Measurements from ENCODE around the gene RAPH1. TPM values are rescaled to one million over a fixed set of nuclear protein-coding genes. Genes with fewer than 3 reads are reported as not detected.
"Not testable (repeated sequence)": the region's sequence is repeated elsewhere in the genome, so short reads cannot be mapped to it uniquely, and the experiment has no call there.

RAPH1 gene
- total and polyA plus RNA-seq, 4 donors, result 7.2 to 62.7 (median 35.1) TPM

DNA sequence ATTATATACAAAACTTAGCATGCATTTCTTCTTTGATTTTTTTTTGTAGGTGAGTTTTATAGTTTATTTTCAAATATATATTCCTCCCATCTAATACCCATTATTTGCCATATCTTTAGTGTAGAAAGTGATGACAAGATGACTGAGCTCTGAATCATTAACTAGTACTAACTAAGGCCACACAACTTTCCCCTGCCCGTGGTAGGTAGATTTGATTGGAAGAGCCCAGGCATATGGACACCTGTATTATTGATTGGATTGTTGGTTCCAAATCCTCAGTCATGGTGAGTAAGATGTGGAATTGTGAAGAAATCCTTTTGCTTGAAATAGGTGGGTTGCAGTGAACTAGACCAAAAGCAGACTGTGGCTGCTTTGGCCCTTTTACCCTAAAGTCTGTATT, 152.1 kb downstream of the RAPH1 start:
- TF ChIP-seq, protein P1, sequence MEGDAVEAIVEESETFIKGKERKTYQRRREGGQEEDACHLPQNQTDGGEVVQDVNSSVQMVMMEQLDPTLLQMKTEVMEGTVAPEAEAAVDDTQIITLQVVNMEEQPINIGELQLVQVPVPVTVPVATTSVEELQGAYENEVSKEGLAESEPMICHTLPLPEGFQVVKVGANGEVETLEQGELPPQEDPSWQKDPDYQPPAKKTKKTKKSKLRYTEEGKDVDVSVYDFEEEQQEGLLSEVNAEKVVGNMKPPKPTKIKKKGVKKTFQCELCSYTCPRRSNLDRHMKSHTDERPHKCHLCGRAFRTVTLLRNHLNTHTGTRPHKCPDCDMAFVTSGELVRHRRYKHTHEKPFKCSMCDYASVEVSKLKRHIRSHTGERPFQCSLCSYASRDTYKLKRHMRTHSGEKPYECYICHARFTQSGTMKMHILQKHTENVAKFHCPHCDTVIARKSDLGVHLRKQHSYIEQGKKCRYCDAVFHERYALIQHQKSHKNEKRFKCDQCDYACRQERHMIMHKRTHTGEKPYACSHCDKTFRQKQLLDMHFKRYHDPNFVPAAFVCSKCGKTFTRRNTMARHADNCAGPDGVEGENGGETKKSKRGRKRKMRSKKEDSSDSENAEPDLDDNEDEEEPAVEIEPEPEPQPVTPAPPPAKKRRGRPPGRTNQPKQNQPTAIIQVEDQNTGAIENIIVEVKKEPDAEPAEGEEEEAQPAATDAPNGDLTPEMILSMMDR (IDR thresholded peaks at IDR 0.05; ENCODE audit: control extremely low read depth, extremely low read depth), result no peak
- DNase-seq, result no peak
- no peak overlapping the region for H3K4me3 ChIP-seq
- peaks cover 0 to 5% (median 1%) of the 10 kb centered on the region in 4 donors for H3K36me3 ChIP-seq (ENCODE audit: control insufficient read depth in 4 of 4, insufficient read depth in 4 of 4, low read length in 4 of 4)
- 92% methylated on average over 1 of the region's 1 CpG for WGBS, 2 donors
- H3K27ac ChIP-seq (ENCODE audit: low read depth in 1 of 2, low read length in 1 of 2), result no peak overlapping the region
- no peak overlapping the region for H3K9ac ChIP-seq (ENCODE audit: insufficient read depth in 1 of 2, low read length in 2 of 2)
- H3K9me3 ChIP-seq (ENCODE audit: control insufficient read depth in 4 of 4, insufficient read depth in 3 of 4, low read length in 3 of 4), result no peaks in the 10 kb centered on the region
- no peaks in the 10 kb centered on the region for H3K27me3 ChIP-seq (ENCODE audit: control insufficient read depth in 3 of 3, insufficient read depth in 3 of 3, low read length in 2 of 3)
- no peaks in the 10 kb centered on the region for H3K4me1 ChIP-seq (ENCODE audit: control insufficient read depth in 5 of 5, insufficient read depth in 5 of 5, low read length in 5 of 5)
- ATAC-seq (ENCODE audit: insufficient read depth, low FRiP score), result no peak

DNA sequence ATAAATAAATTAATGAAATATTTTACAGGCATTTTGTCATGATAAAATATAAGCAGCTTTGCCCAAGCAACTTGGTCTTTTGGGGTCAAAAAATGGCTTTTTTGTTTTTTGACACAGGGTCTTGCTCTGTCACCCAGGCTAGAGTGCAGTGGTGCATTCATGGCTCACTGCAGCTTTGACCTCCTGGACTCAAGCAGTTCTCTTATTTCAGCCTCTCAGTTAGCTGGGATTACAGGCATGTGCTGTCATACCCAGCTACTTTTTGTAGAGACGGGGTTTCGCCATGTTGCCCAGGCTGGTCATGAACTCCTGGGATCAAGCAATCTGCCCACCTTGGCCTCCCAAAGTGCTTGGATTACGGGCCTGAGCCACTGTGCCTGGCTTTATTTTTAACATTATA, 155.9 kb downstream of the RAPH1 start:
- H3K9ac ChIP-seq (ENCODE audit: insufficient read depth in 1 of 2, low read length in 2 of 2), result no peak overlapping the region
- no peaks in the 10 kb centered on the region for H3K9me3 ChIP-seq (ENCODE audit: control insufficient read depth in 4 of 4, insufficient read depth in 3 of 4, low read length in 3 of 4)
- peaks cover 0 to 2% (median under 1%) of the 10 kb centered on the region in 4 donors for H3K36me3 ChIP-seq (ENCODE audit: control insufficient read depth in 4 of 4, insufficient read depth in 4 of 4, low read length in 4 of 4)
- DNase-seq (no peak), ATAC-seq (ENCODE audit: insufficient read depth, low FRiP score) (no peak)
- H3K4me3 ChIP-seq, result no peak overlapping the region
- TF ChIP-seq, protein P1 (IDR thresholded peaks at IDR 0.05; ENCODE audit: control extremely low read depth, extremely low read depth), result no peak
- H3K27me3 ChIP-seq (ENCODE audit: control insufficient read depth in 3 of 3, insufficient read depth in 3 of 3, low read length in 2 of 3), result no peaks in the 10 kb centered on the region
- H3K27ac ChIP-seq (ENCODE audit: low read depth in 1 of 2, low read length in 1 of 2), result no peak overlapping the region
- WGBS, 2 donors, result 96 to 99% methylated on average over 3 of the region's 3 CpGs
- no peaks in the 10 kb centered on the region for H3K4me1 ChIP-seq (ENCODE audit: control insufficient read depth in 5 of 5, insufficient read depth in 5 of 5, low read length in 5 of 5)

DNA sequence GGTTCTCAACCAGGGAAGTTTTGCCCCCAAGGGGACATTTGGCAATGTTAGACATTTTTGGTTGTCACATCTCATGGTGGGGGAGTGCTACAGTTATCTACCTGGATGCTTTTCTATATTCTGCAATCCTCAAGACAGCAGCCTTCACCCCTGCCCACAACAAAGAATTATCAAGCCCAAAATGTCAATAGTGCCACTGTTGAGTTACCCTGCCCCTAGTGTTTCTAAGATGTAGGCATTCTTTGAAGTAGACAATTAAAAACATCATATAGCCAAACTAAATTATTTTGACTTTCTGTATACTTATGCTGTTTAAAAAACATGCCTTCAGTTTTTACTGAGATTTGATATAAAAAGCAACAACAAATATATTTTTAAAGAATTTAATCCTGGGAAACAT, 158.9 kb downstream of the RAPH1 start:
- Histone ChIP-seq H3K4me1 (ENCODE audit: control insufficient read depth in 5 of 5, insufficient read depth in 5 of 5, low read length in 5 of 5) (no peaks in the 10 kb centered on the region), H3K36me3 (ENCODE audit: control insufficient read depth in 4 of 4, insufficient read depth in 4 of 4, low read length in 4 of 4) (peaks cover 0 to 2% (median under 1%) of the 10 kb centered on the region in 4 donors), H3K9ac (ENCODE audit: insufficient read depth in 1 of 2, low read length in 2 of 2) (no peak overlapping the region), H3K27me3 (ENCODE audit: control insufficient read depth in 3 of 3, insufficient read depth in 3 of 3, low read length in 2 of 3) (no peaks in the 10 kb centered on the region), H3K27ac (ENCODE audit: low read depth in 1 of 2, low read length in 1 of 2) (no peak overlapping the region), H3K4me3 (no peak overlapping the region), H3K9me3 (ENCODE audit: control insufficient read depth in 4 of 4, insufficient read depth in 3 of 4, low read length in 3 of 4) (no peaks in the 10 kb centered on the region)
- DNase-seq (no peak), ATAC-seq (ENCODE audit: insufficient read depth, low FRiP score) (no peak)
- TF ChIP-seq, protein P1 (IDR thresholded peaks at IDR 0.05; ENCODE audit: control extremely low read depth, extremely low read depth), result no peak

DNA sequence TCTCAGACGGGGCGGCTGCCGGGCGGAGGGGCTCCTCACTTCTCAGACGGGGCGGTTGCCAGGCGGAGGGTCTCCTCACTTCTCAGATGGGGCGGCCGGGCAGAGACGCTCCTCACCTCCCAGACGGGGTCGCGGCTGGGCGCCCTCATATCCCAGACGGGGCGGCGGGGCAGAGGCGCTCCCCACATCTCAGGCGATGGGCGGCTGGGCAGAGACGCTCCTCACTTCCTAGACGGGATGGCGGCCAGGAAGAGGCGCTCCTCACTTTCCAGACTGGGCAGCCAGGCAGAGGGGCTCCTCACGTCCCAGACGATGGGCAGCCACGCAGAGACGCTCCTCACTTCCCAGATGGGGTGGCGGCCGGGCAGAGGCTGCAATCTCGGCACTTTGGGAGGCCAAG, 162.4 kb downstream of the RAPH1 start:
- not testable (repeated sequence) for H3K27me3 ChIP-seq (ENCODE audit: control insufficient read depth in 3 of 3, insufficient read depth in 3 of 3, low read length in 2 of 3); H3K4me1 ChIP-seq (ENCODE audit: control insufficient read depth in 5 of 5, insufficient read depth in 5 of 5, low read length in 5 of 5); H3K9ac ChIP-seq (ENCODE audit: insufficient read depth in 1 of 2, low read length in 2 of 2); H3K4me3 ChIP-seq; H3K9me3 ChIP-seq (ENCODE audit: control insufficient read depth in 4 of 4, insufficient read depth in 3 of 4, low read length in 3 of 4); H3K36me3 ChIP-seq (ENCODE audit: control insufficient read depth in 4 of 4, insufficient read depth in 4 of 4, low read length in 4 of 4); ATAC-seq (ENCODE audit: insufficient read depth, low FRiP score); H3K27ac ChIP-seq (ENCODE audit: low read depth in 1 of 2, low read length in 1 of 2); DNase-seq
- WGBS, 2 donors, result 98% methylated on average over 11 to 27 of the region's 31 CpGs
